HepG2 (cell line): ENCODE measurements around the gene MAP6D1. TPM values are rescaled to one million over a fixed set of nuclear protein-coding genes. Genes with fewer than 3 reads are reported as not detected.

Experiments used
- ATAC-seq: fragments of 200-7000 bp; cut with Tn5 transposase; 3 replicates; pipeline ENCODE4 v1.9.1; 2020; ENCODE audit warnings: mild to moderate bottlenecking, moderate library complexity
- BruUV-seq: library from RNA; stranded (reverse); fragments of 400-500 nt; replicated peaks from 2 replicates; lab custom pipeline; 2021; lab: Mats Ljungman, UMichigan
- CTCF ChIA-PET: fragments of 300-600 bp; formaldehyde crosslinking; extraction: SDS; loops from one replicate; lab custom pipeline; 2021; ENCODE audit warnings: low total read pairs, inconsistent platforms, low intra/inter-chr PET ratio; lab: Yijun Ruan, JAX
- POLR2A ChIA-PET: fragments of 350-600 bp; sonication (Branson Sonifier 250); formaldehyde crosslinking; loops from one replicate; lab custom pipeline; 2020; ENCODE audit warnings: antibody characterized with exemption, inconsistent platforms; lab: Yijun Ruan, JAX
- DNase-seq: peaks from one replicate; pipeline ENCODE4 v3.0.0-alpha.2; 2015; ENCODE audit warnings: low spot score
- FAIRE-seq: peaks from 3 replicates; lab custom pipeline; 2011; peaks lifted over from hg19 to GRCh38; lab: Jason Lieb, UNC
- H2AFZ ChIP-seq: one replicate; pipeline ENCODE4 v1.6.1; 2011; ENCODE audit warnings: low read length, inconsistent platforms
- H3K27ac ChIP-seq: fragments of 300-600 bp; 3 replicates; pipeline ENCODE4 v1.8.0; 2011; ENCODE audit warnings: mixed run types, mild to moderate bottlenecking, mixed read lengths, low read length, inconsistent platforms; ENCODE audit not compliant: insufficient read depth; ENCODE audit errors: extremely low read length
- H3K27me3 ChIP-seq, 2 experiments: fragments of 200-600 bp in 1 of 2; 2 replicates in 1 of 2; 3 replicates in 1 of 2; pipeline versions ENCODE4 v1.6.0 to v1.8.0; 2011; ENCODE audit warnings: low read length in 2 of 2, mild to moderate bottlenecking in 2 of 2, moderate library complexity in 2 of 2, inconsistent platforms in 1 of 2; ENCODE audit not compliant: insufficient read depth in 2 of 2, control insufficient read depth in 1 of 2
- H3K36me3 ChIP-seq, 2 experiments: fragments of 200-600 bp in 1 of 2; replicated peaks in 1 of 2; 2 replicates in 1 of 2; 3 replicates in 1 of 2; pipeline versions ENCODE4 v1.5.1 to v1.8.0; 2011; ENCODE audit warnings: low read length in 2 of 2, inconsistent platforms in 1 of 2; ENCODE audit not compliant: insufficient read depth in 2 of 2, control insufficient read depth in 1 of 2
- H3K4me1 ChIP-seq: 2 replicates; pipeline ENCODE4 v1.5.1; 2012; ENCODE audit warnings: low read length, inconsistent platforms; ENCODE audit not compliant: insufficient read depth
- H3K4me2 ChIP-seq: 2 replicates; pipeline ENCODE4 v1.6.0; 2011; ENCODE audit warnings: low read depth, low read length, inconsistent platforms
- H3K4me3 ChIP-seq, 3 experiments: fragments of 200-600 bp in 1 of 3; sonication (generic), shearing (Covaris generic) in 1 of 3; replicated peaks in 1 of 3; 2 replicates each; pipeline ENCODE4 v1.5.1; 2011 to 2016; ENCODE audit warnings: low read length in 3 of 3, inconsistent platforms in 2 of 3, low read depth in 2 of 3, mild to moderate bottlenecking in 2 of 3, control low read depth in 1 of 3, mixed read lengths in 1 of 3; ENCODE audit not compliant: insufficient read depth in 1 of 3
- H3K79me2 ChIP-seq: one replicate; pipeline ENCODE4 v1.6.1; 2011; ENCODE audit warnings: low read length, inconsistent platforms; ENCODE audit not compliant: insufficient read depth
- H3K9ac ChIP-seq: 2 replicates; pipeline ENCODE4 v1.6.0; 2011; ENCODE audit warnings: mild to moderate bottlenecking, low read depth, low read length, inconsistent platforms; ENCODE audit not compliant: insufficient read depth
- H3K9me3 ChIP-seq: 2 replicates; pipeline ENCODE4 v1.5.1; 2012; ENCODE audit warnings: mild to moderate bottlenecking, low read length
- H4K20me1 ChIP-seq: 2 replicates; pipeline ENCODE4 v1.6.0; 2011; ENCODE audit warnings: inconsistent platforms, mild to moderate bottlenecking, low read length, moderate library complexity; ENCODE audit not compliant: insufficient read depth
- EZH2 ChIP-seq: conservative IDR thresholded peaks from 2 replicates; pipeline ENCODE4 v1.6.1; 2012; ENCODE audit warnings: mild to moderate bottlenecking, low read depth, low read length, moderate library complexity
- HHEX ChIP-seq: IDR thresholded peaks from 2 replicates; pipeline ENCODE4 v1.6.1; 2016; ENCODE audit warnings: control low read depth
- HIVEP1 ChIP-seq: sonication (generic); formaldehyde crosslinking; IDR thresholded peaks from 2 replicates; pipeline ENCODE4 v1.4.0; 2020; ENCODE audit warnings: mild to moderate bottlenecking, missing genetic modification reagents
- KDM5B ChIP-seq: sonication (generic); formaldehyde crosslinking; IDR thresholded peaks from 2 replicates; pipeline ENCODE4 v1.4.0; 2020; ENCODE audit warnings: missing genetic modification reagents, mild to moderate bottlenecking, borderline replicate concordance
- ZEB1 ChIP-seq: IDR thresholded peaks from 2 replicates; pipeline ENCODE4 v1.6.1; 2012; ENCODE audit warnings: mild to moderate bottlenecking, low read depth, inconsistent platforms; ENCODE audit not compliant: insufficient replicate concordance
- ZNF20 ChIP-seq: sonication (generic); formaldehyde crosslinking; IDR thresholded peaks from 2 replicates; pipeline ENCODE4 v1.4.0; 2020; ENCODE audit warnings: mild to moderate bottlenecking, moderate library complexity, missing genetic modification reagents
- WGBS: methylation state at CpG from one replicate; pipeline ENCODE4 v1.1.6; 2017; ENCODE audit warnings: low lambda C conversion rate; 5-methylcytosine and 5-hydroxymethylcytosine counted together
- in situ Hi-C: cut with HindIII; loops from 2 replicates; pipeline ENCODE4 v1.10.0; 2017; ENCODE audit warnings: low pct_unique_long_range_greater_than_20kb; ENCODE audit not compliant: extremely low pct_ligation_motif_present
- intact Hi-C: fragments of 100-400 bp; cut with micrococcal nuclease; formaldehyde crosslinking; loops from one replicate; pipeline ENCODE4 v1.10.0; 2022; ENCODE audit not compliant: unreplicated experiment
- polyA plus RNA-seq, 8 experiments: library from polyadenylated mRNA; depleted of rRNA in 3 of 8; stranded (reverse) in 7 of 8; unstranded in 1 of 8; fragments of >200 nt; fragmentation: Illumina TruSeq in 4 of 8; extraction: Trizol in 4 of 8; gene quantifications; 2 replicates each; pipeline versions ENCODE4 v1.2.1 to v1.2.3, GENCODE V29; 2011 to 2016; ENCODE audit warnings: low read depth in 4 of 8, missing spikeins in 1 of 8, mixed read lengths in 1 of 8; ENCODE audit not compliant: insufficient read depth in 1 of 8
- total RNA-seq, 5 experiments: library from RNA; depleted of rRNA; stranded (reverse); fragments of >200 nt; fragmentation: Illumina TruSeq; extraction: Trizol; gene quantifications; 2 replicates each; pipeline ENCODE4 v1.2.3, GENCODE V29; 2016; ENCODE audit warnings: low read depth in 1 of 5
- TF ChIP-seq, protein P1 (sequence below): sonication (generic); formaldehyde crosslinking; IDR thresholded peaks from 2 replicates; pipeline ENCODE4 v1.5.1; 2020; ENCODE audit warnings: missing genetic modification reagents, mild to moderate bottlenecking, borderline replicate concordance
- TF ChIP-seq, protein P2 (sequence below): sonication (generic); formaldehyde crosslinking; IDR thresholded peaks from 2 replicates; pipeline ENCODE4 v1.8.1; 2022; ENCODE audit warnings: mild to moderate bottlenecking, missing genetic modification reagents

The MAP6D1 gene
- total and polyA plus RNA-seq, 2 of the 13 experiments (the other 11 are each of a cell fraction or from before 2014, with no cell fraction given) = 0.12 to 0.62 TPM

DNA sequence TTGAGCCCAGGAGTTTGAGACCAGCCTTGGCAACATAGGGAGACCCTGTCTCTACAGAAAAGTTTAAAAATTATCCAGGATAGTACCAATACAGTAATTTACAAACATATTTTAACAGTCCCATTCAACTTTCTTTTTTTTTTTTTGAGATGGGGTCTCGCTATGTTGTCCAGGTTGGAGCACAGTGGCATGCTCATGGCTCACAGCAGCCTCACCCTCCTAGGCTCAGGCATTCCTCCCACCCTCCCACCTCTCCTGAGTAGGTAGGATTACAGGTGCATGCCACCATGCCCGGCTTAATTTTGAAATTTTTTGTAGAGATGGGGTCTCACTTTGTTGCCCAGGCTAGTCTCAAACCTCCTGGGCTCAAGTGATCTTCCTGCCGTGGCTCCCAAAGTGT lies 12.5 kb upstream of the MAP6D1 start:
- Histone ChIP-seq H3K4me2 (no peak overlapping the region), H3K9ac (no peak overlapping the region), H3K27ac (no peak overlapping the region), H3K9me3 (no peaks in the 10 kb centered on the region), H3K79me2 (no peaks in the 10 kb centered on the region), H3K36me3 (peaks cover 24 to 68% of the 10 kb centered on the region in 2 experiments), H3K27me3 (no peaks in the 10 kb centered on the region), H3K4me3 (no peak overlapping the region), H2AFZ (no peak overlapping the region), H3K4me1 (no peaks in the 10 kb centered on the region), H4K20me1 (no peaks in the 10 kb centered on the region)
- in situ Hi-C loops (no loop called here), intact Hi-C loops (no loop called here)
- ChIA-PET POLR2A (no interaction called here), CTCF (no interaction called here)
- BruUV-seq = no TSS peak
- WGBS = 100% methylated on average over 3 of the region's 3 CpGs
- FAIRE-seq (no peak), ATAC-seq (no peak)
- TF ChIP-seq EZH2 (no peak), ZNF20 (CRISPR knock-in tag) (no peak), HIVEP1 (CRISPR knock-in tag) (no peak), ZEB1 (no peak), HHEX (CRISPR knock-in tag) (no peak), KDM5B (CRISPR knock-in tag) (no peak)
- TF ChIP-seq, protein P1, sequence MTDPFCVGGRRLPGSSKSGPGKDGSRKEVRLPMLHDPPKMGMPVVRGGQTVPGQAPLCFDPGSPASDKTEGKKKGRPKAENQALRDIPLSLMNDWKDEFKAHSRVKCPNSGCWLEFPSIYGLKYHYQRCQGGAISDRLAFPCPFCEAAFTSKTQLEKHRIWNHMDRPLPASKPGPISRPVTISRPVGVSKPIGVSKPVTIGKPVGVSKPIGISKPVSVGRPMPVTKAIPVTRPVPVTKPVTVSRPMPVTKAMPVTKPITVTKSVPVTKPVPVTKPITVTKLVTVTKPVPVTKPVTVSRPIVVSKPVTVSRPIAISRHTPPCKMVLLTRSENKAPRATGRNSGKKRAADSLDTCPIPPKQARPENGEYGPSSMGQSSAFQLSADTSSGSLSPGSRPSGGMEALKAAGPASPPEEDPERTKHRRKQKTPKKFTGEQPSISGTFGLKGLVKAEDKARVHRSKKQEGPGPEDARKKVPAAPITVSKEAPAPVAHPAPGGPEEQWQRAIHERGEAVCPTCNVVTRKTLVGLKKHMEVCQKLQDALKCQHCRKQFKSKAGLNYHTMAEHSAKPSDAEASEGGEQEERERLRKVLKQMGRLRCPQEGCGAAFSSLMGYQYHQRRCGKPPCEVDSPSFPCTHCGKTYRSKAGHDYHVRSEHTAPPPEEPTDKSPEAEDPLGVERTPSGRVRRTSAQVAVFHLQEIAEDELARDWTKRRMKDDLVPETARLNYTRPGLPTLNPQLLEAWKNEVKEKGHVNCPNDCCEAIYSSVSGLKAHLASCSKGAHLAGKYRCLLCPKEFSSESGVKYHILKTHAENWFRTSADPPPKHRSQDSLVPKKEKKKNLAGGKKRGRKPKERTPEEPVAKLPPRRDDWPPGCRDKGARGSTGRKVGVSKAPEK (CRISPR knock-in tag) = no peak
- TF ChIP-seq, protein P2, sequence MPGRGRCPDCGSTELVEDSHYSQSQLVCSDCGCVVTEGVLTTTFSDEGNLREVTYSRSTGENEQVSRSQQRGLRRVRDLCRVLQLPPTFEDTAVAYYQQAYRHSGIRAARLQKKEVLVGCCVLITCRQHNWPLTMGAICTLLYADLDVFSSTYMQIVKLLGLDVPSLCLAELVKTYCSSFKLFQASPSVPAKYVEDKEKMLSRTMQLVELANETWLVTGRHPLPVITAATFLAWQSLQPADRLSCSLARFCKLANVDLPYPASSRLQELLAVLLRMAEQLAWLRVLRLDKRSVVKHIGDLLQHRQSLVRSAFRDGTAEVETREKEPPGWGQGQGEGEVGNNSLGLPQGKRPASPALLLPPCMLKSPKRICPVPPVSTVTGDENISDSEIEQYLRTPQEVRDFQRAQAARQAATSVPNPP = no peak
- TF ChIP-seq, all 625 proteins: peak for 0
- DNase-seq = no peak
